D721Med (cell line): Measurements from ENCODE around the gene FREM1.

Experiments used
- DNase-seq: peaks from one replicate; pipeline ENCODE4 v3.0.0; 2011; ENCODE audit warnings: low spot score; ENCODE audit not compliant: insufficient read length
- FAIRE-seq: peaks from 2 replicates; lab custom pipeline; 2011; peaks lifted over from hg19 to GRCh38; lab: Jason Lieb, UNC
- CTCF ChIP-seq: IDR thresholded peaks from 2 replicates; pipeline ENCODE4 v1.5.1; 2012; ENCODE audit warnings: mild to moderate bottlenecking, control low read depth; ENCODE audit not compliant: insufficient read depth; ENCODE audit errors: missing control alignments

Gene FREM1

GRCh38 chr9:14702200-14702720 lies 208.0 kb downstream of the FREM1 start:
- FAIRE-seq: no peak
- TF ChIP-seq CTCF: no peak
- DNase-seq: no peak

DNA sequence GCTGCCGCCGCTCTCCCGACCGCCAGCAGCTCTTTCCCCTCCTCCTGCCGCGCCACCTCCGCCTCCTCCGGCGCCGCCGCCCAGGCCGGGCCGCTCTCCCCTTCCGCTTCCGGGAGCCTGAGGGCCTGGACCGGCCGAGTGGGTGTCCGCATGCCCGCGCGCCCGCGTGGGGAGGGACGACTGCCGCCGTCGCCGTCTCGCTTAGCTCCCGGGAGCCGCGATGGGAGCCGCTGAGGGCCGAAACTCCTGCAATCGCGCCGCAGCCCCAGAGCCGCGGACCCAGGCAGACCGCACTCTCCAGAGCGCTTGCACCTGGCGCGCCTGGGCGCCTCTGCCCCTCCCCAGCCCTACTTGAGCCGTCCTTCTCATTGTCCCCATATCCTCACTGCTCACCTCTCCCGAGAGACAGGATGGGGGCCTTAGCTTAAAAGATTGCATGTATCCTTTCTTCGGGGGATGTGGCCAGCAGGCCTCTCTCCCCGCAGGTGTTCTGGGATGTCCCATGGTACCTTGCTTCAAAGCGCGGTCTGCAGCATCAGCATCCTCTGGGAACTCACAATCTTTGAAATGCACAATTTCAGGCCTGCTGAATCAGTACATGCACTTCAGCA lies 216.9 kb downstream of the FREM1 start, which contains the start of gene ZDHHC21:
Gene ZDHHC21 (minus strand): TSS at position 182 of the 611 bp plus-strand sequence. CDS start 19,092 bp downstream, outside the sequence.
- no peak for DNase-seq
- no peak for FAIRE-seq
- TF ChIP-seq CTCF: no peak

- DNase-seq: no peak
- no peak for TF ChIP-seq CTCF
- no peak for FAIRE-seq
Measured at GRCh38 chr9:14692470-14693250, 217.6 kb downstream of the FREM1 start.

GRCh38 chr9:14690948-14691730 lies 219.1 kb downstream of the FREM1 start:
- no peak for DNase-seq
- FAIRE-seq: peak; percentile 55
- no peak for TF ChIP-seq CTCF

GRCh38 chr9:14687042-14687719 lies 223.0 kb downstream of the FREM1 start:
- DNase-seq: no peak
- no peak for FAIRE-seq

More at GRCh38 chr9:14687042-14687719, 223.0 kb downstream of the FREM1 start:
- TF ChIP-seq CTCF: no peak
